CD4-positive, alpha-beta T cell (primary cell): Measurements from ENCODE around the gene ANKRD28. TPM values are rescaled to one million over a fixed set of nuclear protein-coding genes. Genes with fewer than 3 reads are reported as not detected.
"Not testable (repeated sequence)": the region's sequence is repeated elsewhere in the genome, so short reads cannot be mapped to it uniquely, and the experiment has no call there.

Source experiments
- ATAC-seq: fragments of 200-7000 bp; cut with Tn5 transposase; one replicate; pipeline ENCODE4 v1.10.0; 2022; ENCODE audit warnings: mild to moderate bottlenecking; ENCODE audit not compliant: poor library complexity
- CTCF ChIA-PET: fragments of 350-600 bp; sonication (Branson Sonifier 250); formaldehyde crosslinking; loops from one replicate; lab custom pipeline; 2021; ENCODE audit warnings: antibody characterized with exemption, inconsistent platforms; lab: Charles Lee
- POLR2A ChIA-PET: fragments of 350-600 bp; sonication (Branson Sonifier 250); formaldehyde crosslinking; loops from one replicate; lab custom pipeline; 2021; ENCODE audit warnings: antibody characterized with exemption, inconsistent platforms; lab: Charles Lee
- DNase-seq, 14 experiments: peaks; one replicate each; pipeline ENCODE4 v3.0.0-alpha.2; 2013 to 2020; ENCODE audit warnings: mixed read lengths in 2 of 14
- H3K27ac ChIP-seq, 2 donors: one replicate each; pipeline versions ENCODE4 v1.5.1 to v1.7.0; 2013; ENCODE audit warnings: low read length in 2 of 2, low read depth in 1 of 2, mild to moderate bottlenecking in 1 of 2
- H3K27me3 ChIP-seq, 2 experiments: 1 replicate in 1 of 2; 2 replicates in 1 of 2; pipeline versions ENCODE4 v1.6.1 to v1.7.0; 2013; ENCODE audit warnings: low read length in 2 of 2, control low read depth in 1 of 2, mild to moderate bottlenecking in 1 of 2, moderate library complexity in 1 of 2; ENCODE audit not compliant: insufficient read depth in 2 of 2, control insufficient read depth in 1 of 2
- H3K36me3 ChIP-seq: one replicate; pipeline ENCODE4 v1.6.1; 2013; ENCODE audit warnings: low read length, control low read depth; ENCODE audit not compliant: insufficient read depth
- H3K4me1 ChIP-seq: one replicate; pipeline ENCODE4 v1.6.1; 2013; ENCODE audit warnings: low read length, control low read depth; ENCODE audit not compliant: insufficient read depth
- H3K4me3 ChIP-seq: one replicate; pipeline ENCODE4 v1.5.1; 2013; ENCODE audit warnings: mild to moderate bottlenecking, low read length, moderate library complexity
- H3K9me3 ChIP-seq, 2 experiments: 1 replicate in 1 of 2; 2 replicates in 1 of 2; pipeline versions ENCODE4 v1.6.1 to v1.7.0; 2013; ENCODE audit warnings: low read length in 2 of 2, mild to moderate bottlenecking in 2 of 2, control low read depth in 1 of 2, moderate library complexity in 1 of 2; ENCODE audit not compliant: control insufficient read depth in 1 of 2, insufficient read depth in 1 of 2
- H3K27ac Mint-ChIP-seq: one replicate; pipeline ENCODE4 v1.8.0; 2020; ENCODE audit warnings: mixed read lengths
- H3K27me3 Mint-ChIP-seq: one replicate; pipeline ENCODE4 v1.8.0; 2021; ENCODE audit warnings: mixed read lengths
- H3K36me3 Mint-ChIP-seq: one replicate; pipeline ENCODE4 v1.8.0; 2021; ENCODE audit warnings: low read depth, mixed read lengths
- H3K4me1 Mint-ChIP-seq: one replicate; pipeline ENCODE4 v1.8.0; 2021; ENCODE audit warnings: low read depth, mixed read lengths
- H3K4me3 Mint-ChIP-seq: one replicate; pipeline ENCODE4 v1.8.0; 2020; ENCODE audit warnings: mild to moderate bottlenecking, mixed read lengths
- H3K9me3 Mint-ChIP-seq: one replicate; pipeline ENCODE4 v1.8.0; 2020; ENCODE audit warnings: mixed read lengths
- intact Hi-C, 2 experiments: fragments of 100-400 bp; cut with DNase I in 1 of 2; cut with micrococcal nuclease in 1 of 2; formaldehyde crosslinking; loops; one replicate each; pipeline versions ENCODE4 v1.15.1 to v1.9.0; 2023 to 2025; cut with DNase I, micrococcal nuclease
- total RNA-seq, 174 experiments: library from RNA in 2 of 174; stranded (reverse) in 2 of 174; gene quantifications; one replicate each; pipeline ENCODE4 v1.2.3 and lab custom pipeline; 2021 to 2026
- TF ChIP-seq, protein P1 (sequence below): fragments of 200-600 bp; IDR thresholded peaks from one replicate; pipeline ENCODE4 v1.8.0; 2022; ENCODE audit warnings: antibody characterized with exemption, mild to moderate bottlenecking

Gene ANKRD28
- total RNA-seq, 2 experiments from 2014 or later = 36.6 to 43.1 TPM

DNA sequence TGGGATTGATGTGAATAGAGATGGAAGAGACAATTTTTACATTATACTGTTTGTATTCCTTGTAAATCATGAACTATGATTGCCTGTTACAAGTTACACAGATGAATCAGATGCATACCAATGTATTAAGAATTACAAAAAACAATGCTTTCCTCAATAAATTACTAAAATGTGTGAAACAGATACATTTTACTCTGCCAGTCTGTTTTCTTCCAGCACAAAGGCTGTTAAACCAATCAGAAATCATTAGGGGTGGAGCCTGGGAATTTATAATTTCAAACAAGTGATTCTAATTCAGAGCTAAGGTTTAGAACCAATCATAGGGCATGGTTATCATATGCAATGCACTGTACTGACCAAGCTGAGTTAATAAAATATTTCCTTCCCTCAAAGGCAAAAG lies 21.8 kb upstream of the ANKRD28 start:
- Mint-ChIP-seq H3K27ac (no peak overlapping the region), H3K4me1 (peaks cover 76% of the 10 kb centered on the region), H3K9me3 (no peaks in the 10 kb centered on the region), H3K36me3 (no peaks in the 10 kb centered on the region), H3K27me3 (no peaks in the 10 kb centered on the region), H3K4me3 (no peak overlapping the region)
- ChIA-PET CTCF (no interaction called here), POLR2A (no interaction called here)
- Histone ChIP-seq H3K27ac (no peak overlapping the region), H3K4me3 (no peak overlapping the region), H3K36me3 (no peaks in the 10 kb centered on the region), H3K4me1 (peaks cover 3% of the 10 kb centered on the region), H3K9me3 (no peaks in the 10 kb centered on the region), H3K27me3 (no peaks in the 10 kb centered on the region)
- DNase-seq (no peak), ATAC-seq (no peak)
- intact Hi-C loops = loop anchor here in 1 of 2 experiments (5.0 to 10.0 kb wide), 4 partner anchors 135 to 733 kb away; no protein-coding TSS in a partner anchor
- TF ChIP-seq, protein P1, sequence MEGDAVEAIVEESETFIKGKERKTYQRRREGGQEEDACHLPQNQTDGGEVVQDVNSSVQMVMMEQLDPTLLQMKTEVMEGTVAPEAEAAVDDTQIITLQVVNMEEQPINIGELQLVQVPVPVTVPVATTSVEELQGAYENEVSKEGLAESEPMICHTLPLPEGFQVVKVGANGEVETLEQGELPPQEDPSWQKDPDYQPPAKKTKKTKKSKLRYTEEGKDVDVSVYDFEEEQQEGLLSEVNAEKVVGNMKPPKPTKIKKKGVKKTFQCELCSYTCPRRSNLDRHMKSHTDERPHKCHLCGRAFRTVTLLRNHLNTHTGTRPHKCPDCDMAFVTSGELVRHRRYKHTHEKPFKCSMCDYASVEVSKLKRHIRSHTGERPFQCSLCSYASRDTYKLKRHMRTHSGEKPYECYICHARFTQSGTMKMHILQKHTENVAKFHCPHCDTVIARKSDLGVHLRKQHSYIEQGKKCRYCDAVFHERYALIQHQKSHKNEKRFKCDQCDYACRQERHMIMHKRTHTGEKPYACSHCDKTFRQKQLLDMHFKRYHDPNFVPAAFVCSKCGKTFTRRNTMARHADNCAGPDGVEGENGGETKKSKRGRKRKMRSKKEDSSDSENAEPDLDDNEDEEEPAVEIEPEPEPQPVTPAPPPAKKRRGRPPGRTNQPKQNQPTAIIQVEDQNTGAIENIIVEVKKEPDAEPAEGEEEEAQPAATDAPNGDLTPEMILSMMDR = no peak

DNA sequence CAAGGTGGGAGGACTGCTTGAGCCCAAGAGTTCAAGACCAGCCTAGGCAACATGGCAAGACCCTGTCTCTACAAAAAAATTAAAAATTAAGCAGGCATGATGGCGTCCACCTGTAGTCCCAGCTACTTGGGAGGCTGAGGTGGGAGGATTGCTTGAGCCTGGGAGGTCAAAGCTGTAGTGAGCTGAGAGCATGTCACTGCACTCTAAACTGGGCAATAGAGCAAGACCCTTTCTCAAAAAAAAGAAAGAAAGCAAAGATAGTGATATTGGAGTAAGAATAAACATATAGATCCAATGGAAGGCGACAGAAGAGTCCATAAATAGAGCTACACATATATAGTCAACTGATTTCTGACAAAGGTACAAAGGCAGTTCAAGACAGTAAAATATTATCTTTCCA lies 21.3 kb upstream of the ANKRD28 start:
- no peak for DNase-seq
- Histone ChIP-seq H3K9me3 (no peaks in the 10 kb centered on the region), H3K27me3 (no peaks in the 10 kb centered on the region), H3K4me1 (peaks cover 3% of the 10 kb centered on the region), H3K36me3 (no peaks in the 10 kb centered on the region), H3K27ac (no peak overlapping the region), H3K4me3 (no peak overlapping the region)
- TF ChIP-seq, protein P1 = no peak
- H3K4me3 Mint-ChIP-seq = no peak overlapping the region
- ChIA-PET POLR2A (no interaction called here), CTCF (no interaction called here)
- H3K4me1 Mint-ChIP-seq = peaks cover 73% of the 10 kb centered on the region
- ATAC-seq = no peak
- H3K27ac Mint-ChIP-seq = no peak overlapping the region
- H3K9me3 Mint-ChIP-seq = no peaks in the 10 kb centered on the region
- intact Hi-C loops = loop anchor here in 1 of 2 experiments (5.0 to 10.0 kb wide), 4 partner anchors 136 to 733 kb away; no protein-coding TSS in a partner anchor
- no peaks in the 10 kb centered on the region for H3K36me3 Mint-ChIP-seq
- no peaks in the 10 kb centered on the region for H3K27me3 Mint-ChIP-seq

DNA sequence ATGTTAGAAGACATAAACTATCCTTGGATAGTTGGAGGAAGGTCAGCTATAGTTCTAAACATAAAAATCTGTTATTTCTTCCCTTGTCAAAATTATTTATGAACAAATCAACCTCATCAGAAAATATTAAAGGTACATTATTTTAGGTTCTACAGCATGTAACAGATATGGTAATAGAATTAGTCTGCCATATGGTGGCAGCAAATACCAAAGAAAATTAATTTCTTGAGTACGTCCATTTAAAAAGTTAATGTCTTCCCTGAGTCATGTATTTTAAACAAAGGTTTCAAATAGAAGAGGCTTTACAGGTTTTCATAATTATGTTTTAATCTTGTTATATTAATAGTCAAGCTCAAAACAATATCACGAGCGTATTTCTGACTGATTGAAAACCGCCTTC lies 17.9 kb upstream of the ANKRD28 start:
- no peak overlapping the region for H3K27ac Mint-ChIP-seq
- CTCF ChIA-PET = no interaction called here
- no peak for ATAC-seq

DNA sequence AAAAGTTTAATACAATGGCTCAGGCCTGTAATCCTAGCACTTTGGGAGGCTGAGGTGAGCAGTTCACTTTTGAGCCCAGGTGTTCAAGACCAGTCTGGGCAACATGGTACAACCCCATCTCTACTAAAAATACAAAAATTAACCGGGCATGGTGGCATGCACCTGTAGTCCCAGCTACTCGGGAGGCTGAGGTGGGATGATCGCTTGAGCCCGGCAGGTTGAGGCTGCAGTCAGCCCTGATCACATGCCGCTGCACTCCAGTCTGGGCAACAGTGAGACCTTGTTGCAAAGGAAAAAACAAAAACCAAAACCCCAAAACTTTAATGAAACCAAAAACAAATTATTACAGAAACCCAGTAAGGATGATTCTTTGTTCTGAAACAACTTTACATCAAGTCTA lies 15.3 kb upstream of the ANKRD28 start:
- H3K4me1 Mint-ChIP-seq = peaks cover 45% of the 10 kb centered on the region
- DNase-seq, H3K27me3 ChIP-seq, H3K9me3 Mint-ChIP-seq, H3K4me3 Mint-ChIP-seq, H3K27ac ChIP-seq, H3K36me3 ChIP-seq, H3K27ac Mint-ChIP-seq, H3K9me3 ChIP-seq, POLR2A ChIA-PET, H3K36me3 Mint-ChIP-seq, H3K4me1 ChIP-seq, ATAC-seq, H3K27me3 Mint-ChIP-seq, H3K4me3 ChIP-seq: not testable (repeated sequence)
- intact Hi-C loops = loop anchor here in 1 of 2 experiments (1.0 to 10.0 kb wide), 2 partner anchors 142 to 183 kb away; no protein-coding TSS in a partner anchor
- CTCF ChIA-PET = interaction anchor here (1.0 to 2.2 kb wide), 3 partner anchors 182 to 365 kb away, joined by 3 to 5 read pairs (median 3); no protein-coding TSS in a partner anchor

More for the DNA sequence above, 17.9 kb upstream of the ANKRD28 start:
- Histone ChIP-seq H3K27me3 (no peaks in the 10 kb centered on the region), H3K27ac (no peak overlapping the region), H3K36me3 (no peaks in the 10 kb centered on the region), H3K9me3 (no peaks in the 10 kb centered on the region), H3K4me3 (no peak overlapping the region), H3K4me1 (no peaks in the 10 kb centered on the region)
- Mint-ChIP-seq H3K9me3 (no peaks in the 10 kb centered on the region), H3K4me3 (no peak overlapping the region), H3K36me3 (no peaks in the 10 kb centered on the region), H3K4me1 (peaks cover 51% of the 10 kb centered on the region), H3K27me3 (no peaks in the 10 kb centered on the region)
- TF ChIP-seq, protein P1 = peak; percentile 51
- intact Hi-C loops = loop anchor here (1.0 to 10.0 kb wide), 6 partner anchors 139 to 737 kb away; no protein-coding TSS in a partner anchor
- DNase-seq = peak in 3 of 14 experiments; percentile 56 to 65 (median 64)
- POLR2A ChIA-PET = no interaction called here
